Mesenchymal stem cell (in vitro differentiated cells and primary cell): Measurements from ENCODE around the gene PDIA4.
"Not testable (repeated sequence)": the region's sequence is repeated elsewhere in the genome, so short reads cannot be mapped to it uniquely, and the experiment has no call there.

Source experiments
- DNase-seq: peaks from one replicate; pipeline ENCODE4 v3.0.0-alpha.2; 2013
- H2AFZ ChIP-seq: one replicate; pipeline ENCODE4 v1.6.1; 2013; ENCODE audit warnings: low read depth, mild to moderate bottlenecking, control low read depth, inconsistent platforms, low read length, moderate library complexity
- H2AK5ac ChIP-seq: 2 replicates; pipeline ENCODE4 v1.6.1; 2013; ENCODE audit warnings: low read length, moderate library complexity, mild to moderate bottlenecking, inconsistent platforms; ENCODE audit not compliant: severe bottlenecking
- H2BK120ac ChIP-seq: one replicate; pipeline ENCODE4 v1.6.1; 2013; ENCODE audit warnings: low read depth, mild to moderate bottlenecking, inconsistent platforms, low read length, moderate library complexity
- H2BK12ac ChIP-seq, 2 experiments: one replicate each; pipeline ENCODE4 v1.6.1; 2013; ENCODE audit warnings: inconsistent platforms in 2 of 2, low read length in 2 of 2, mild to moderate bottlenecking in 2 of 2, moderate library complexity in 2 of 2, control low read depth in 1 of 2
- H2BK15ac ChIP-seq: one replicate; pipeline ENCODE4 v1.6.1; 2013; ENCODE audit warnings: mild to moderate bottlenecking, low read depth, inconsistent platforms; ENCODE audit not compliant: poor library complexity, severe bottlenecking
- H2BK5ac ChIP-seq: 2 replicates; pipeline ENCODE4 v1.6.1; 2013; ENCODE audit warnings: low read depth, mild to moderate bottlenecking, low read length, control low read depth, inconsistent platforms; ENCODE audit not compliant: poor library complexity, severe bottlenecking
- H3K14ac ChIP-seq, 2 experiments: one replicate each; pipeline ENCODE4 v1.6.1; 2013; ENCODE audit warnings: inconsistent platforms in 2 of 2, low read length in 2 of 2, control low read depth in 1 of 2, mild to moderate bottlenecking in 1 of 2, moderate library complexity in 1 of 2
- H3K18ac ChIP-seq, 2 experiments: one replicate each; pipeline ENCODE4 v1.6.1; 2013; ENCODE audit warnings: inconsistent platforms in 2 of 2, low read length in 2 of 2, control low read depth in 1 of 2, low read depth in 1 of 2, mild to moderate bottlenecking in 1 of 2
- H3K23ac ChIP-seq, 2 experiments: one replicate each; pipeline ENCODE4 v1.6.1; 2013; ENCODE audit warnings: inconsistent platforms in 2 of 2, low read length in 2 of 2, mild to moderate bottlenecking in 2 of 2, moderate library complexity in 2 of 2, control low read depth in 1 of 2
- H3K27ac ChIP-seq: 2 replicates; pipeline ENCODE4 v1.5.1; 2013; ENCODE audit warnings: mild to moderate bottlenecking, moderate library complexity, low read length, control low read depth, inconsistent platforms; ENCODE audit not compliant: poor library complexity, severe bottlenecking
- H3K27me3 ChIP-seq, 2 experiments: 2 replicates each; pipeline versions ENCODE4 v1.6.1 to v1.7.0; 2013; ENCODE audit warnings: low read length in 2 of 2, mild to moderate bottlenecking in 2 of 2, moderate library complexity in 2 of 2, control low read depth in 1 of 2, inconsistent platforms in 1 of 2; ENCODE audit not compliant: control insufficient read depth in 1 of 2, insufficient read depth in 1 of 2
- H3K36me3 ChIP-seq, 2 experiments: 2 replicates each; pipeline versions ENCODE4 v1.6.1 to v1.7.0; 2013; ENCODE audit warnings: low read length in 2 of 2, control low read depth in 1 of 2, inconsistent platforms in 1 of 2, low read depth in 1 of 2, mild to moderate bottlenecking in 1 of 2; ENCODE audit not compliant: insufficient read depth in 2 of 2, control insufficient read depth in 1 of 2
- H3K4ac ChIP-seq, 2 experiments: one replicate each; pipeline ENCODE4 v1.6.1; 2013; ENCODE audit warnings: inconsistent platforms in 2 of 2, low read length in 2 of 2, mild to moderate bottlenecking in 2 of 2, moderate library complexity in 2 of 2, control low read depth in 1 of 2, low read depth in 1 of 2
- H3K4me1 ChIP-seq: 2 replicates; pipeline ENCODE4 v1.6.1; 2013; ENCODE audit warnings: low read depth, low read length, control low read depth; ENCODE audit not compliant: control insufficient read depth, insufficient read depth
- H3K4me2 ChIP-seq: 2 replicates; pipeline ENCODE4 v1.6.1; 2013; ENCODE audit warnings: low read length, mild to moderate bottlenecking, inconsistent platforms; ENCODE audit not compliant: poor library complexity, severe bottlenecking
- H3K4me3 ChIP-seq, 2 experiments: 2 replicates each; pipeline versions ENCODE4 v1.5.1 to v1.7.0; 2013; ENCODE audit warnings: low read length in 2 of 2, mild to moderate bottlenecking in 2 of 2, control low read depth in 1 of 2, low read depth in 1 of 2; ENCODE audit not compliant: insufficient read depth in 1 of 2
- H3K79me1 ChIP-seq: replicated peaks from 2 replicates; pipeline ENCODE4 v1.6.1; 2013; ENCODE audit warnings: mild to moderate bottlenecking, control low read depth, low read length, inconsistent platforms; ENCODE audit not compliant: poor library complexity, severe bottlenecking
- H3K9ac ChIP-seq: 2 replicates; pipeline ENCODE4 v1.7.0; 2013; ENCODE audit warnings: mild to moderate bottlenecking, low read length, moderate library complexity
- H3K9me3 ChIP-seq: 2 replicates; pipeline ENCODE4 v1.7.0; 2013; ENCODE audit warnings: mild to moderate bottlenecking, low read length; ENCODE audit not compliant: control insufficient read depth
- H4K8ac ChIP-seq: one replicate; pipeline ENCODE4 v1.6.1; 2013; ENCODE audit warnings: inconsistent platforms, mild to moderate bottlenecking, low read length, moderate library complexity
- H4K91ac ChIP-seq: one replicate; pipeline ENCODE4 v1.6.1; 2013; ENCODE audit warnings: mild to moderate bottlenecking, low read length, inconsistent platforms
- WGBS: methylation state at CpG from one replicate; pipeline ENCODE4 v1.1.7; 2013; ENCODE audit warnings: mixed read lengths; 5-methylcytosine and 5-hydroxymethylcytosine counted together

The PDIA4 gene

DNA sequence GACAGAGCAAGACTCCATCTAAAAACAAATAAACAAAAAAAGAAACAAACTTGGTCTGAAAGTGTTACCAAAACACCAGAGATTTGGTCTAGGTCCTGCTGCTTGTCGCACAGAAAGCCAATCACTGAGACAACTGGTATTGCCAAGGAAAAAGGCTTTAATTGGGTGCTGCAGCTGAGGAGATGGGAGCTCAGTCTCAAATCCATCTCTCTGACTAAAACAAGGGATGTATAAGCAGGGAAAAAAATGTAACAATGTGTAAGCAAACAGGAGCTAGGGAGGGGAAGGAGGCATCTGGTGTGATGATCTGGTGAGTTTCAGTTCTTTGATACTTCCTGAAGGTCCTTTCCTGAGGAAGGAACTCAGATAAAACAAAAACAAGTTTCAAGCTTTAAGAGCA lies 8.4 kb upstream of the PDIA4 start:
- H3K9me3 ChIP-seq, result peaks cover 5% of the 10 kb centered on the region
- no peak for DNase-seq

GRCh38 chr7:149031353-149031910 lies 3.1 kb upstream of the PDIA4 start:
- no peak overlapping the region for H2AK5ac ChIP-seq
- no peak overlapping the region for H3K18ac ChIP-seq
- no peak overlapping the region for H4K91ac ChIP-seq
- no peak overlapping the region for H2BK15ac ChIP-seq
- no peak overlapping the region for H3K23ac ChIP-seq
- H3K4ac ChIP-seq, result no peak overlapping the region
- no peak overlapping the region for H3K9ac ChIP-seq
- no peaks in the 10 kb centered on the region for H3K36me3 ChIP-seq
- no peak for DNase-seq
- H2BK120ac ChIP-seq, result no peak overlapping the region
- no peaks in the 10 kb centered on the region for H3K79me1 ChIP-seq
- H3K14ac ChIP-seq, result no peak overlapping the region
- H3K4me1 ChIP-seq, result peaks cover 1% of the 10 kb centered on the region
- H2AFZ ChIP-seq, result no peak overlapping the region
- H3K27ac ChIP-seq, result no peak overlapping the region
- H3K9me3 ChIP-seq, result no peaks in the 10 kb centered on the region
- H3K27me3 ChIP-seq, result no peaks in the 10 kb centered on the region
- H3K4me3 ChIP-seq, result no peak overlapping the region
- H2BK5ac ChIP-seq, result no peak overlapping the region
- no peak overlapping the region for H2BK12ac ChIP-seq
- H3K4me2 ChIP-seq, result no peak overlapping the region
- no peak overlapping the region for H4K8ac ChIP-seq
- no CpG with 5 or more reads among the region's 3 CpGs for WGBS

More for the DNA sequence above, 8.4 kb upstream of the PDIA4 start:
- no peak overlapping the region for H2BK5ac ChIP-seq
- H3K4ac ChIP-seq, result no peak overlapping the region
- H2BK120ac ChIP-seq, result no peak overlapping the region
- H2BK12ac ChIP-seq, result no peak overlapping the region
- H2AK5ac ChIP-seq, result no peak overlapping the region
- H2AFZ ChIP-seq, result no peak overlapping the region
- no peak overlapping the region for H3K14ac ChIP-seq
- no peak overlapping the region for H3K4me2 ChIP-seq
- H4K8ac ChIP-seq, result no peak overlapping the region
- H3K9ac ChIP-seq, result no peak overlapping the region
- no peaks in the 10 kb centered on the region for H3K79me1 ChIP-seq
- no peak overlapping the region for H4K91ac ChIP-seq
- no peaks in the 10 kb centered on the region for H3K4me1 ChIP-seq
- no peak overlapping the region for H3K27ac ChIP-seq
- H3K27me3 ChIP-seq, result no peaks in the 10 kb centered on the region
- H3K36me3 ChIP-seq, result no peaks in the 10 kb centered on the region
- H3K18ac ChIP-seq, result no peak overlapping the region
- H3K4me3 ChIP-seq, result no peak overlapping the region
- WGBS, result 100% methylated on average over 1 of the region's 1 CpG
- no peak overlapping the region for H2BK15ac ChIP-seq
- H3K23ac ChIP-seq, result no peak overlapping the region

DNA sequence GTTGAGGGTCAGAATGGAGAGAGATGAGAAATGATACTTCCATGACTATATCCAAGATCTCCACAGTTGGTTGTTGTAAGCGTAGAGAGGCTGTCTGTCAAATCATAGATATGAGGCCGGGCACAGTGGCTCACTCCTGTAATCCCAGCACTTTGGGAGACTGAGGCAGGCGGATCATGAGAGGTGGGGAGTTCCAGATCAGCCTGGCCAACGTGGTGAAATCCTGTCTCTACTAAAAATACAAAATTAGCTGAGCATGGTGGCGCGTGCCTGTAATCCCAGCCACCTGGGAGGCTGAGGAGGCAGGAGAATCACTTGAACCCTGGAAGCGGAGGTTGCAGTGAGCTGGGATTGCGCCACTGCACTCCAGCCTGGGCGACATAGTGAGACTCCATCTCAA lies 2.1 kb upstream of the PDIA4 start:
- H3K4ac ChIP-seq, H3K4me1 ChIP-seq, H2AFZ ChIP-seq, H2BK12ac ChIP-seq, H3K18ac ChIP-seq, H3K4me3 ChIP-seq, H4K8ac ChIP-seq, H3K23ac ChIP-seq, H3K9ac ChIP-seq, H2AK5ac ChIP-seq, H3K27me3 ChIP-seq, H3K4me2 ChIP-seq, H2BK15ac ChIP-seq, H2BK120ac ChIP-seq, H3K14ac ChIP-seq, H4K91ac ChIP-seq, H3K9me3 ChIP-seq, H3K36me3 ChIP-seq, DNase-seq, H2BK5ac ChIP-seq, H3K27ac ChIP-seq, H3K79me1 ChIP-seq: not testable (repeated sequence)
- 91% methylated on average over 9 of the region's 9 CpGs for WGBS

- Histone ChIP-seq H3K14ac (no peak overlapping the region), H4K8ac (peak overlapping the region; percentile 73), H3K4ac (peak overlapping the region; percentile 65 to 68), H3K36me3 (peaks cover 0 to 2% of the 10 kb centered on the region in 2 experiments), H2BK5ac (peak overlapping the region; percentile 74), H4K91ac (peak overlapping the region; percentile 91), H2BK120ac (peak overlapping the region; percentile 67), H3K18ac (peak overlapping the region; percentile 76 to 89), H2AFZ (peak overlapping the region; percentile 83), H3K79me1 (no peaks in the 10 kb centered on the region), H2BK15ac (peak overlapping the region; percentile 94), H3K27me3 (no peaks in the 10 kb centered on the region), H3K4me2 (peak overlapping the region; percentile 81), H2AK5ac (no peak overlapping the region), H3K23ac (no peak overlapping the region), H3K9me3 (no peaks in the 10 kb centered on the region), H2BK12ac (no peak overlapping the region), H3K4me3 (peak overlapping the region; percentile 85 to 96), H3K27ac (peak overlapping the region; percentile 74), H3K4me1 (peaks cover 10% of the 10 kb centered on the region), H3K9ac (peak overlapping the region; percentile 92)
- under 1% methylated on average over 43 of the region's 43 CpGs for WGBS
- peak; percentile 54 for DNase-seq
Observed at GRCh38 chr7:149027611-149028345, 527 bp downstream of the PDIA4 start.
